Sigmoid colon (tissue), 7 donors: ENCODE data around the gene PMF1. TPM values are rescaled to one million over a fixed set of nuclear protein-coding genes. Genes with fewer than 3 reads are reported as not detected.

Source experiments
- DNase-seq: peaks from one replicate; pipeline ENCODE4 v3.0.0-alpha.2; 2019
- H3K27ac ChIP-seq, 4 donors: fragments of 200-600 bp; sonication (generic); one replicate each; pipeline ENCODE4 v1.5.1; 2016 to 2019; ENCODE audit warnings: mild to moderate bottlenecking in 1 of 4
- H3K27me3 ChIP-seq, 3 donors: fragments of 200-600 bp; sonication (generic); one replicate each; pipeline ENCODE4 v1.5.1; 2019; ENCODE audit warnings: mild to moderate bottlenecking in 1 of 3
- H3K36me3 ChIP-seq, 4 donors: fragments of 200-600 bp; sonication (generic); one replicate each; pipeline ENCODE4 v1.5.1; 2016 to 2019
- H3K4me1 ChIP-seq, 4 donors: fragments of 200-600 bp; sonication (generic); one replicate each; pipeline ENCODE4 v1.5.1; 2017 to 2019
- H3K4me3 ChIP-seq, 4 donors: fragments of 200-600 bp; sonication (generic); one replicate each; pipeline ENCODE4 v1.5.1; 2017 to 2019; ENCODE audit warnings: mild to moderate bottlenecking in 2 of 4, moderate library complexity in 1 of 4
- H3K9me3 ChIP-seq, 4 donors: fragments of 200-600 bp in 3 of 4; sonication (generic) in 3 of 4; one replicate each; pipeline versions ENCODE4 v1.5.1 to v1.6.1; 2013 to 2019
- CTCF ChIP-seq, 4 experiments: fragments of 450-650 bp in 3 of 4; fragments of 200-600 bp in 1 of 4; IDR thresholded peaks; one replicate each; pipeline ENCODE4 v1.5.1; 2016 to 2019; ENCODE audit warnings: antibody characterized with exemption in 4 of 4, mild to moderate bottlenecking in 3 of 4, moderate library complexity in 2 of 4
- EP300 ChIP-seq, 4 donors: sonication (generic); formaldehyde crosslinking; IDR thresholded peaks; one replicate each; pipeline ENCODE4 v1.6.1; 2017; ENCODE audit warnings: antibody characterized with exemption in 4 of 4
- POLR2A ChIP-seq, 2 donors: fragments of 450-650 bp; IDR thresholded peaks; one replicate each; pipeline ENCODE4 v1.6.1; 2016; ENCODE audit warnings: antibody characterized with exemption in 2 of 2, mild to moderate bottlenecking in 2 of 2, moderate library complexity in 2 of 2
- POLR2AphosphoS5 ChIP-seq, 4 donors: sonication (generic); formaldehyde crosslinking; IDR thresholded peaks; one replicate each; pipeline ENCODE4 v1.6.1; 2017; ENCODE audit warnings: antibody characterized with exemption in 4 of 4
- WGBS, 2 donors: extraction: QIAGEN DNeasy Blood & Tissue Kit; methylation state at CpG; one replicate each; pipeline ENCODE4 v1.1.7; 2013; 5-methylcytosine and 5-hydroxymethylcytosine counted together
- intact Hi-C: fragments of 100-400 bp; cut with DNase I; formaldehyde crosslinking; loops from one replicate; pipeline ENCODE4 v1.15.1; 2023
- polyA plus RNA-seq, 3 donors: library from polyadenylated mRNA; stranded (reverse); fragments of 200-250 nt; gene quantifications; one replicate each; pipeline ENCODE4 v1.2.3, GENCODE V29; 2013
- total RNA-seq, 4 donors: library from RNA; depleted of rRNA; stranded (reverse); fragments of >200 nt; gene quantifications; one replicate each; pipeline ENCODE4 v1.1.0, GENCODE V29; 2016
- donor health status: healthy with polysubstance abuse.
- donor health status: Bipolar disorder and iron deficiency.
- donor health status: healthy.

Gene PMF1
- total and polyA plus RNA-seq, 7 donors, result 41.1 to 75.1 (median 52.8) TPM

- intact Hi-C loops, result no loop called here
- Histone ChIP-seq H3K36me3 (peaks cover 40 to 96% (median 70%) of the 10 kb centered on the region in 4 donors), H3K9me3 (no peaks in the 10 kb centered on the region), H3K4me1 (no peaks in the 10 kb centered on the region), H3K27ac (no peak overlapping the region), H3K27me3 (no peaks in the 10 kb centered on the region), H3K4me3 (no peak overlapping the region)
- no peak for DNase-seq
- no peak for TF ChIP-seq EP300 (IDR thresholded peaks at IDR 0.05)
- TF ChIP-seq CTCF (IDR thresholded peaks at IDR 0.05), result no peak
- TF ChIP-seq POLR2A (IDR thresholded peaks at IDR 0.05), result no peak
- TF ChIP-seq POLR2AphosphoS5 (IDR thresholded peaks at IDR 0.05), result no peak
- WGBS, 2 donors, result 93 to 94% methylated on average over 3 of the region's 3 CpGs
Measured at GRCh38 chr1:156253634-156254033, 40.8 kb downstream of the PMF1 start.

GRCh38 chr1:156257711-156258110 lies 44.9 kb downstream of the PMF1 start:
- Histone ChIP-seq H3K4me3 (no peak overlapping the region), H3K4me1 (no peaks in the 10 kb centered on the region), H3K9me3 (no peaks in the 10 kb centered on the region), H3K27me3 (no peaks in the 10 kb centered on the region), H3K36me3 (peaks cover 34 to 100% (median 71%) of the 10 kb centered on the region in 4 donors), H3K27ac (no peak overlapping the region)
- DNase-seq, result no peak
- intact Hi-C loops, result no loop called here
- WGBS, 2 donors, result 93 to 95% methylated on average over 2 of the region's 2 CpGs
- TF ChIP-seq CTCF (IDR thresholded peaks at IDR 0.05), result no peak
- TF ChIP-seq POLR2A (IDR thresholded peaks at IDR 0.05), result no peak
- TF ChIP-seq EP300 (IDR thresholded peaks at IDR 0.05), result no peak

DNA sequence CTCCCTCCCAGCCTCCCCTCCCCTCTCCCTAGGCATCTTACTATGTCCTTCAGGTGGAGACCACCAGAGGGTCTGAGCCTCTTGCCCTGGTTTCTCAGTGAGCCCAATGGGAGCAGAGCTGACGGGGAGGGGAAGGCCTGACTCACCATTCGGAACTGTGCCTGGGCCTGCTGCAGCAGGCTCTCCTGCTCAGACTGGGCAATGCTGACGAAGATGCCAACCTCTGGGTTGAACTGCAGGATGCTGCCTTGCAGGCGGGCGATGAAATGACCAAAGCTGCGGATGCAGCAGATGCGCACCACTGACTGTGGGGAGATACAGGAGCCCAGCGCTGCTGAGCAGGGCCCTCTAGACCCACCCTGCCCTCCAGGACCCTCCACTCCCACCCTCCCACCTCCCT lies 46.1 kb downstream of the PMF1 start:
- no peak overlapping the region for H3K27ac ChIP-seq
- WGBS, 2 donors, result 97% methylated on average over 8 of the region's 8 CpGs
- TF ChIP-seq POLR2A (IDR thresholded peaks at IDR 0.05), result no peak
- no peak for TF ChIP-seq EP300 (IDR thresholded peaks at IDR 0.05)
- TF ChIP-seq POLR2AphosphoS5 (IDR thresholded peaks at IDR 0.05), result no peak
- TF ChIP-seq CTCF (IDR thresholded peaks at IDR 0.05), result no peak
- H3K27me3 ChIP-seq, result no peaks in the 10 kb centered on the region
- no peaks in the 10 kb centered on the region for H3K9me3 ChIP-seq
- intact Hi-C loops, result no loop called here
- H3K36me3 ChIP-seq, result peaks cover 37 to 100% (median 70%) of the 10 kb centered on the region in 4 donors
- H3K4me1 ChIP-seq, result peaks cover 0 to 5% (median 0%) of the 10 kb centered on the region in 4 donors
- no peak overlapping the region for H3K4me3 ChIP-seq
- no peak for DNase-seq

DNA sequence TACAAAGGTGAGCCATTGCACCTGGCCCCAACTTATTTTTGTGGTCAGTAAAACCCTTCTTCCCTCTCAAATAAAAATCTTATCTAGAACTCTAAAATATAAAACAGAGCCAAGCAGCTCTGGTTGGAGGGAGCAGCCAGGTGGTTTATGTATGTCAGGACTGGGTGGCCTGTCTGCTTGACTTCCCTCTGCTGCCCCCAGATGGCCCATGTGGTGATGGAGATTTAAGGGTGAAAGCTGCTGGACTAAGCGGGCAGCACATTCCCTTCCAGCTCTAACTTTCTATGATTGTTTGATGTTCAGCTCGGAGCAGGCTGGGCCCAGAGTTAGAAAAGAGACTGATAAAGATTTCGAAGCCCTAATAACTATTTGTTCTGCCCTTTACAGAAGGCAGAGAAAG lies 47.0 kb downstream of the PMF1 start:
- 89 to 93% methylated on average over 3 of the region's 3 CpGs for WGBS, 2 donors
- no peak overlapping the region for H3K4me3 ChIP-seq
- DNase-seq, result no peak
- peaks cover 0 to 5% (median 0%) of the 10 kb centered on the region in 4 donors for H3K4me1 ChIP-seq
- no peaks in the 10 kb centered on the region for H3K9me3 ChIP-seq
- intact Hi-C loops, result no loop called here
- TF ChIP-seq EP300 (IDR thresholded peaks at IDR 0.05) (no peak), CTCF (IDR thresholded peaks at IDR 0.05) (no peak), POLR2A (IDR thresholded peaks at IDR 0.05) (no peak), POLR2AphosphoS5 (IDR thresholded peaks at IDR 0.05) (no peak)
- peaks cover 37 to 99% (median 68%) of the 10 kb centered on the region in 4 donors for H3K36me3 ChIP-seq
- no peaks in the 10 kb centered on the region for H3K27me3 ChIP-seq
- no peak overlapping the region for H3K27ac ChIP-seq

DNA sequence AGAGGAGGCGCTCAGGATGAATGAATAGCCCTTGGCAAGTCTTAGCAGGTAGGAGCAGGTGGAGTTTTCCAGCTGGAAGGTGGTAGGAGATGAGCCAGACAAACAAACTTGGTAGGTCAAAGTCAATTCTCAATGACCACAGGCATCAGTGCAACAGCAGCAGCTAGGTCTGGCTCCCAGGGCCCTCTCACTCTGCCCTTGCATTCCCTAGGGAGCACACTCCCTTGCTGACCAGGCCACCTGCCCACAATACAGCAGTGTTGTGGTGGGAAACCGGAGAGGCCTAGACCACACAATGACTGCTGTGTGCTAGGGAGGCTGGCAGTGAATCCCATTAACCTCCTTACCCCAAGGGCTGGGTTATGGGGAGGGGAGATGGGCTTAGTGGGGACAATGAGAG lies 48.1 kb downstream of the PMF1 start:
- WGBS, 2 donors, result 91 to 96% methylated on average over 2 of the region's 2 CpGs
- DNase-seq, result no peak
- Histone ChIP-seq H3K36me3 (peaks cover 40 to 99% (median 68%) of the 10 kb centered on the region in 4 donors), H3K27me3 (no peaks in the 10 kb centered on the region), H3K4me1 (peaks cover 0 to 5% (median 0%) of the 10 kb centered on the region in 4 donors), H3K4me3 (no peak overlapping the region), H3K27ac (no peak overlapping the region), H3K9me3 (no peaks in the 10 kb centered on the region)
- intact Hi-C loops, result no loop called here
- TF ChIP-seq EP300 (IDR thresholded peaks at IDR 0.05) (no peak), CTCF (IDR thresholded peaks at IDR 0.05) (no peak), POLR2AphosphoS5 (IDR thresholded peaks at IDR 0.05) (no peak), POLR2A (IDR thresholded peaks at IDR 0.05) (no peak)
